ENCODE measurements around the gene KCNH1. TPM values are rescaled to one million over a fixed set of nuclear protein-coding genes. Genes with fewer than 3 reads are reported as not detected.

KCNH1 gene
- polyA plus RNA-seq, 3 donors, result 0.26 to 0.73 (median 0.31) TPM

DNA sequence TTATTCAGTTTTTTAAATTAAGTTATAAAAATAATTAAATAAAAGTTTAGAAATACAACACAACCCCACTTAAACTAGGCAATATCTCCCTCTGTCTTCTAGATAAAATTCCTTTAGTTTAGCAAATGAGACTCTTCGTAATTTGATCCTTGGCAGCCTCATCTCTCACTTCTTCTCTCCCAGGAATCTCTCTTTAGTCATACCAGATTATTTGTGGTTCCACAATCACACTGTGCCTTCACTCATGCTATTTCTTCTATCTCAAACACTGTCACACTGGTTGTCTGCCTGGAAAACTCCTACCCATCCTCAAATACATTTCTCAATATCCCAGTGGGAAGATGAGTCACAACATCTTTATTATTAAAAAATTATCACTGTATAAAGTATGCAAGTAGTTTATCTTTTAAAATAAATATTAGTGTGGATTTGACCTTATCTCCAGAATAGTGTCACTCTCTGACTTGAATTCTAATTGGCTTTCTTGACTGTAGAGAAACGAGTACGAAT is 195.5 kb downstream of the KCNH1 start:
- DNase-seq (ENCODE audit: extremely low read depth in 1 of 11, low read depth in 9 of 11, low spot score in 4 of 11), result no peak

DNA sequence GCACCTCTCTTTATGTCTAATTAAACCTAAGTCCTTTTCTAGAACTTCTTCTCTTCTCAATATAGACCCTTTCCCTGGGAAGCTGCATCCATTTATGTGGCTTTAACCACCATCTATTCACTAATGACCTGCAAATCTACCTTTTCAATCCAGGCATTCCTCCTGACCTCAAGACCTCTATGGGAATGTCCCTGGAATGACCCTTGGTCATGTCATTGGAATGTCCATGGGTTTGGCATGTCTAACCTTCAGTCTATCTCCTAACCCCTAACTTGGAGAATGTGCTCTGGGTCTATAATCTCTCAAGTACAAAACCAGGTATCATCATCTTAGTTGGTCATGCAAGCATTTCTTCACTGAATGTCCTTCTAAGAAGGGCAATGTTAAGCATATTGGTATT is 196.1 kb downstream of the KCNH1 start:
- no peak for DNase-seq (ENCODE audit: extremely low read depth in 1 of 11, low read depth in 9 of 11, low spot score in 4 of 11)

DNA sequence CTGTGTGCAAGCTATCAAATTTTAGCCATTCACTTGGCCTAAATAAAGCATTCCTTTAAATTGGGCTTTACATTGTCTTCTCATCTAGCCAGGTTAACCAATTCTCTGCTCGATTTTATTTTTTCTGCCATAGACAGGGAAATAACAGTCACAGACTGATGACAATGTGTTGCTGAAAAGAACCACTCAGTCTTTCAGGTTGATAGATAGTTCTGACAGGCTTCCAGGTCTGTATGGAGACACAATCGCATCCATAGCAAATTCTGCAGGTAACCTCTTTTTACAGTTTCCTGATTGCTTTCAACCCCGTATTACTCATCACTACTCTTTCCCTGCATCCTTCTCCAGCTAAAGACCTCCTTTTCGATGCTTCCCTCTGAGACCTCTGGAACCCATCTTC is 198.0 kb downstream of the KCNH1 start:
- DNase-seq (ENCODE audit: extremely low read depth in 1 of 11, low read depth in 9 of 11, low spot score in 4 of 11), result no peak

DNA sequence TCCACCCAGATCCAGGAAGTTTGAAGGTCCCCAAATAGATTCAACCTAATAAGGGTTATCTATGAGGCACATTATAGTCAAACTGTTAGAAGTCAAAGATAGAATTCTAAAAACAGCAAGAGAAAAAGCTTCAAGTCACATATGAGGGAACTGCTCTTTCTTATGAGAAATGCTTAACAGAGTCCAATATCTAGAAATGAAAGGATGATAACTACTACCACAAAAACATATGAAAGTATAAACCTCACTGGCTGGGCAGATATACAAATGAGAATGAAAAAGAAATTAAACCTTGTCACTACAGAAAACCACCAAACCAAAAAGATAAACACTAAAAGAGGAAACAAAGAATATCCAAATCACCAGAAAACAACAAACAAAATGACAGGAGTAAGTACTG is 201.8 kb downstream of the KCNH1 start:
- DNase-seq (ENCODE audit: extremely low read depth in 1 of 11, low read depth in 9 of 11, low spot score in 4 of 11), result no peak

DNA sequence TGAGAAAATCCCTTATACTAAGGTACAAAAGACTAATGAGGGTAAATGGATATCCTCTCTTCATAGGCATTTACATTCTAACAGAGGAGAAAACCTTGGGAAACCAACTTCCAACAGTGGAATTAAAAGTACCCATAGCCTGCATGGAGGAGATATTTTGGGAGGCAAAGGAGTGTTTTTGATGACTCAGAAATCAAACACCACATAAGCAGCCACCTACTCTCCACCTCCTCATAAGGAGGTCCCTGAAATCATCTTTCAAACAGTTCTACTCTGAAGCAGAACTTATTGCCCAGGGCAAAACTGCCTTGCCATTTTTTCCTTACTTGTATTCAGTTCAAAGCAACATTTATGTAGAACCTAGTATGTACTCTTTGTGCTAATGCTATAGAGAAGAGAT is 211.3 kb downstream of the KCNH1 start:
- DNase-seq (ENCODE audit: extremely low read depth in 1 of 11, low read depth in 9 of 11, low spot score in 4 of 11), result no peak

DNA sequence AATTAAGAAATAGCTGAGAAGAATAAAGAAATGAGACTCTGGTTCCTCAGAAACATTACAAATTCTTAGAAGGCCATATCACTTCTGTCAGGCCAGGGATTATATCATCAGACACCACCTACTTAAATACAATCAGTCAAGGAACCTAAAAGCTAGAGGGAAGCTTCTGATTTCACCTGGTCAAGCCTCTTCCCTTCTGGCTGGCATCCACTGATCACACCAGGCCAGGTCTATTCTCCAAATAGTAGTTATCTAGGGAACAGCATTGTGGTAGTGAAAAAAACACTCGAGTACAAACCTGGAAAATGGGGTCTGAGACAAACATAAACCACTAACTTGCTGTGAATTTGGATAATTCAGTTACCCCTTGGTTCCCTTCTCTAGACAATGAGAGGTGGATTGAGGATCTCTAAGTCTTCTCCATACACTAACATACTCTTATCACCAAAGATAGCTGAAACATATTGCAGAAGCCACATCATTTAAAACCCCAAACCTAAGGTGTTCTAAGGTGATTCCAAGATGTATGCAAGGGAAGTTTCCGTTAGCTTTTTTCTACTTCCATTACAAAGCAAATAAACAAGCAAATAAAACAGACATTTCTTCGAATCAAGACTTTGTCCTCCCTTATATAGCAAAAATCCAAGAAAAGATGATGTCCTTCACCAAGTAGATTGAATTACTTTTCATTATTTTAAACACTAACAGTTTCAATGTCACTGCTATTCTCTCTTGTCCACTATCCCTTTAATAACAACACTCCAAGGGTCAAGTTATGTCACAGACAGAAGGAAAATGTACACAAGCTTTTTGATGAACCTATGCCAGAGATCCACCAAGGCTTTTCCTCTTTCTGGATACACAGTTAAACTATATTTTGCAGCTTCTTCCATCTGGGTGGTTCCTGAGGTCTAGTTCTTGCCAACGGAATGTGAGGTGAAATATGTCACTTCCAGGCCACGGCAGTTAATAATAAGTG is 212.9 kb downstream of the KCNH1 start:
- DNase-seq (ENCODE audit: extremely low read depth in 1 of 11, low read depth in 9 of 11, low spot score in 4 of 11), result no peak

DNA sequence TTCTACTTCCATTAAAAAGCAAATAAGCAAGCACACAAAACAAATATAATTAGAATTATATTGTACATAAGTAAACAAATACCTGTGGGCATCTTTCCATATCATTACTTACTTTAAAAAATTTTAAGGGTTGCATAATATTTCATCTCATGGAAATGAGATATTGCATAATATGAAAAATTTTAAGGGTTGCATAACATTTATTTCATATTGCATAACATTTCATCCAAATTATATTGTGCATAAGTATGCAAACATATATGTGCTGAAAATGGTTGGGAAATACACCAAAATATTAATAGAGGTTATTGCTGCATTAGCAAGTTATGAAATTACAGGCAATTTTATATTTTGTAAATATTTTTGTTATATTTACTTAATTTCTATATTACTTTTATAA is 213.7 kb downstream of the KCNH1 start:
- DNase-seq (ENCODE audit: extremely low read depth in 1 of 11, low read depth in 9 of 11, low spot score in 4 of 11), result no peak

DNA sequence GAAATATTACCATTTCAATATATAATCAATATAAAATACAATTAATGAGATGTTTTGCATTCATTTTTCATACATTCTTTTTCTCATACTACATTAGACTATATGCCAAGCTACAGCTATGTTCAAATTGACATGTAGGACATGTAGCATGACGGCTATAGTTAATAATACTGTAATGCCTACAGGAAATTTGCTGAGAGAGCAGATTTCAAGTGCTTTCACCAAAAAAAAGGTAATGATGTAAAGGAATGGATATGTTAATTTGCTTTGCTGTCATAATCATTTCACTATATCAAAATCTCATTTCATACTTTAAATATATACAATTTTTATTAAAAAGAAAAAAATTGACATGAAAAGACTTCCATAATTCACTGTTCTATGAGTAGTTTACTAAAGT is 215.1 kb downstream of the KCNH1 start:
- DNase-seq (ENCODE audit: extremely low read depth in 1 of 11, low read depth in 9 of 11, low spot score in 4 of 11), result no peak

DNA sequence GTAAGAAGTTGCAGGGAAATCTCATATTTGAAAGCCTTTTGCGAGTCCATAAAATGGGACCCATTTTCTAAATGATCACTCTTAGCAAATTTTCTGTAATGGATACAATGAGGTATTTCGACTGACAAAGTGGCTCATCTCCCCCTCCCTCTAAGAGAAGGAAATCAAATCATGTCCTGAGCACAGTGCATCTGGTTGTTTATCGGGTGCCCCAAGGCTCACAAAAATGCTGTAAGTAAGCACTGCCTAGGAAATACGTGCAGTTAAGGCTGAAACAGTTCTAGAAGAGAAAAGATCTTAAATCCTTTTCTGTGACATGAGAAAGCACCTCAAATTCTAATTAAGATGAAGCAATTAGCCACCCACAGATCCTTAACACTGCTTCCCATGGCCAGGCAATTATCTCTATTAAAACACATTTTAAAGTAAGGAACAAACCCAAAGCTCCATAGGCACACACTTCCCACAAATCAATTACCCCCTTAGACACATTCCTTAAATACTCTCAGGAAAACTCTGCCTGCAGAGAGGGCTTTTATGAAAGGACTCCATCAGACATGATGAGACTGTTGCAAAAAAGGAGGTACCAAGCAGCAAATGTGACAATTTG is 216.3 kb downstream of the KCNH1 start:
- no peak for DNase-seq (ENCODE audit: extremely low read depth in 1 of 11, low read depth in 9 of 11, low spot score in 4 of 11)

DNA sequence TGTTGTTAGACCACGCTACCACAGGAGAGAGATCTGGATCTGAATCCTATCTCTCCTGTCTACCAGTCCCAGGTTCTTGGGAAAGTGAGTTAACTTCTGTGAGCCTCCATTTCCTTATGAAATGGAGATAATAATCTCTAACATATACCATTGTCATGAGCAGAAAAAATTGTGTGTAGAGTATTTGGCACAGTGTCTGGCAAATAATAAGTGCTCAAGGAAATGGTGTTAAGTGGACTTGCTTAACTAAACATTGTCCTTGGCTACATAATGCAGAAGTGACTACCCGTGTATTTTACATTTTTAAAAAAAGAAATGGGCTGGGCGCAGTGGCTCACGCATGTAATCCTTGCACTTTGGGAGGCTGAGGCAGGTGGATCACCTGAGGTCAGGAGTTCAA is 217.4 kb downstream of the KCNH1 start:
- DNase-seq (ENCODE audit: extremely low read depth in 1 of 11, low read depth in 9 of 11, low spot score in 4 of 11), result no peak

DNA sequence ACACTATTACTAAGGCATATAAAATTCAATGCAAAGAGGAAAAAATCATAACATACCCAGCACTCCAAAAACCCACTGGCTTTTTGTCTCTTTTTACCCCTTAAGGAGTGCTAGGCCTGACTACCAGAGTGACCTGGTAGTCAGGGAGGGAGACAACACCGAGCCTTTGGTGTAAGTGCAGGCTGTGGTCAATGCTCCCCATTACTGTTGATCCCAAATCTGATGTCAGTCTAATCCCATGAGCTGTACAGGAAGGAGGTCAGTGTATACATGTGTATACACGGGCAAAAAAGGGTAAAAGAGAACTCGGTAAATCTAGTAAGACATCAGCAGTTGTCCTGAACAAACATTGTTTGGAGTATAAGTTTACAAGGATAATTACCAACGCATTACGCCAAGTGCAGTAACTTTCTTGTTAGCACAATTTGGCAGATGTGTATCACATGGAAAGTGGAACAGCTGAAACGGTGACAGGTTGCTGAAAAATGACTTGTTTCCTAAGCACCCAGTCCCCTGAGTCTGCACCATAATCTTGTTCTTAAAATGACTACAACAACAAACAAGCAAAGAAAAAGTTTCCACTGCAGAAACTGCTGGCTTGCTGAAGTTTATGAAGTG is 217.9 kb downstream of the KCNH1 start:
- no peak for DNase-seq (ENCODE audit: extremely low read depth in 1 of 11, low read depth in 9 of 11, low spot score in 4 of 11)

DNA sequence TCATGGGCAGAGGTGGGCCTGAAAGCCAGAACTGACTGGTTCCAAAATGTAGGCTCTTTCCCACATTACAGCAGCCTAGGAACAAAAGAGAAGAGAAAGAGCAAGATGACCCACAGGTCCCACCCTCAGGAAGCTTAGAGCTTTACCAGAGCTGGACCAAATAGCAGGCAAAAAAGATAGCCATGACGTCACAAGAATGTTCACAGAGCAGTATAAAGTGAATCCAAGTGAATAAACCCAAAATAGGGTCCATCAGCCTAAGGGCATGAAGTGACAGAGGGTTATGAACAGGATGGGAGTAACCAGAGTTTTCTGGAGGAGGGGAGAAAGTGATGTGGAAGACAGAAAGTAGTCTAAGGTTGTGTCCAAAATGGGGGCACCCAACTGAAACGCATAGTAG is 221.2 kb downstream of the KCNH1 start:
- DNase-seq (ENCODE audit: extremely low read depth in 1 of 11, low read depth in 9 of 11, low spot score in 4 of 11), result no peak

DNA sequence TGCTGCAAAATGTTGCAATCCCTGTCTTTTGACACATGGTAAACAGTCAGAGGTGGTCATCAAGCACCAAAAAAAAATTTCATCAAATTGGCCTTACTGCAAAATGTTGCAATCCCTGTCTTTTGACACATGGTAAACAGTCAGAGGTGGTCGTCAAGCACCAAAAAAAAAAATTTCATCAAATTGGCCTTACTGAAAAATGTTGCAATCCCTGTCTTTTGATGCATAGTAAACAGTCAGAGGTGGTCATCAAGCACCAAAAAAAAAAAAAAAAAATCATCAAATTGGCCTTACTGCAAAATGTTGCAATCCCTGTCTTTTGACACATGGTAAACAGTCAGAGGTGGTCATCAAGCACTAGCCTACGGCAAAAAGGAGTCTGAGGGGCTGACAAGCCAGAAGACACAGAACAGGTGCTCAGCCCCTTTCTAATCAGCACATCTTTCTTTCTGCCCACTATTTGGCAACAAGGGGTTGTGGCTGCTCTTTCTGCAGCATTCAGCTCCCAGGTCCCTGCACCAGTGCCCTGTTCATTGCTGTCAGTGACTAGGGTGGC is 223.8 kb downstream of the KCNH1 start:
- no peak for DNase-seq (ENCODE audit: extremely low read depth in 1 of 11, low read depth in 9 of 11, low spot score in 4 of 11)

DNA sequence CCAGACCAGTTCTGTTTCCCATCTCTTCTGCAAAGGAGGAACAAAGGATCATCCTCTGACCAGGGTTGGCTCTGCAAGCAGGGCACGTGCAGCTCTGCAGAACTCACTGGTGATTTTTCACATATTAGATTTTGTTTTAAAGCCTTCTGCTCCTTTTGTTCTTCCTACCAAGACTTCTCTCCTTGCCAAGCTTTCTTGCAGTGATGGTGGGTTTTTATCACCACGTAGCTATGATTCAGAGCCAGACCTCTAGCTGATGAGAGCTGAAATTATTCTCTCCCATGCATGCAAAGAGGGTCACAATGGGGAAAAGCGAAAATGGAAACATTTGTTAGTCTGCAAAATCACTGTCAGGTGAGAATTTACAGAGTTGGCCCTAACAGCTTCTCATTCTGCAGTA is 225.2 kb downstream of the KCNH1 start:
- no peak for DNase-seq (ENCODE audit: extremely low read depth in 1 of 11, low read depth in 9 of 11, low spot score in 4 of 11)

DNA sequence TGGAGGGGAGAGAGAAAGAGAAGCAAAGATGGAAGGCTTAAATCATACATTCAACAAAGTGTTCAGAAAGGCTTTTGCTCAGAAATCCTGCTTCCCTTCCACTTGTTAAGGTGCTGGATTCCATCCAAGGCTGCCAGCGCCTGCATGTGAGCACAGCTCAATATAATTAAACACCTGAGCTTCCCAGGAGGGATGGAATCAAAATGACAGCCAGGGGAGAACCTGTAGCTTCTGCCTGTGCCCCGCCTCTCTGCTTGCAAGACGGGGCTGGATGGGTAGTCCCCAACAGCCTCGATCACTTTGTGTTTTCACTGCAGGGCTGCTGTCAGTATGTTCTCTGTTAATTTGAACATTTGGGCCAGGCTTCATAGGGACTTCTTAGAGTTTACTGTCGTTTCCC is 225.7 kb downstream of the KCNH1 start:
- DNase-seq (ENCODE audit: extremely low read depth in 1 of 11, low read depth in 9 of 11, low spot score in 4 of 11), result no peak

DNA sequence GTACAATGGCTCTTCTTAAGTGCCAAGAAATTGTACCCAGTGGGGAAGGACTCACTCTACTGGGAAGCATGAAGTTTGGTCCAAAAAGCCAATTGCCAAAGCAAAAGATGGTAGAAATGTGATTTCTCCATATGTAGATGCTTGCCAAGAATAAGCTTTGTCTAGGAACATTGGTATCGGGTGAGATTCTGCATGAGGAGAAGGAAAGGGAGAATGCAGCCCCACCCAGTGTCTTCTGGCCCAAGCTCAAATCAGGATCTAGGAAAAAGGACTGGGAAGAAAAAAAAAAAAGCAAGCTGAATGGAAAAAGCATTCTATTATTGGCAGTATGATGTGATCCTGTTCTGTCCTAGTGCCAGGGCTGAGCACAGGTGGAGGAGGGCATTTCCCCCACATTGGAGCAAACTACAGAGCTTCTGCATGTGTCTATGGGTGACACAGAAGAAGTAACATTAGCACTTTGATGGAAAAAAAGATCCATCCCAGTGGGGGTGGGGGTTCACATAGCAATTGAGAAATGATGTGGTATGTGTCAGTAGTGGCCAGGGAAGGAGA is 226.6 kb downstream of the KCNH1 start:
- DNase-seq (ENCODE audit: extremely low read depth in 1 of 11, low read depth in 9 of 11, low spot score in 4 of 11), result no peak

DNA sequence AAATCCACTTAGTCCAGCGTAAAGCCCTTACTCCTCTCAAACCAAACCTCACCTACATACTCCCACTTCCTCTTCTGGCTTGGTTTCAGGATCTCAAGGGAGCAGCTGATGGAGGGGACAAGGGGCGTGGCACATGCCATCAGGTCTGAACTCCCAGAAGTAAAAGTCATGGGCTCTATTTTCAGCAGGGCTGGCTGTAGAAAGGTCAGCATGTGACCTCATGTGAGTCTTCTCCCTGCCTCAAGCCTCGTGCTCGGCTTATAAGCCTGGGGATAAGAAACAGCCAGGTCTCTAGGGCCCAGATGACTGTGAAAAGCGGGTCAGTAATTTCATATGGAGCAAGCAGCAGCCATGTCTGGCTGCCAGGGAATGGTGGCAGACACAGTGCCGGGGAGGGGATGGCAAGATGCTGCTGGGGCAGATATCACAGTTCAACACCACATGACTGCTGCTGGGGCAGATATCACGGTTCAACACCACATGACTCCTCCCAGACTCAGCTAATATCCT is 227.9 kb downstream of the KCNH1 start:
- no peak for DNase-seq (ENCODE audit: extremely low read depth in 1 of 11, low read depth in 9 of 11, low spot score in 4 of 11)

DNA sequence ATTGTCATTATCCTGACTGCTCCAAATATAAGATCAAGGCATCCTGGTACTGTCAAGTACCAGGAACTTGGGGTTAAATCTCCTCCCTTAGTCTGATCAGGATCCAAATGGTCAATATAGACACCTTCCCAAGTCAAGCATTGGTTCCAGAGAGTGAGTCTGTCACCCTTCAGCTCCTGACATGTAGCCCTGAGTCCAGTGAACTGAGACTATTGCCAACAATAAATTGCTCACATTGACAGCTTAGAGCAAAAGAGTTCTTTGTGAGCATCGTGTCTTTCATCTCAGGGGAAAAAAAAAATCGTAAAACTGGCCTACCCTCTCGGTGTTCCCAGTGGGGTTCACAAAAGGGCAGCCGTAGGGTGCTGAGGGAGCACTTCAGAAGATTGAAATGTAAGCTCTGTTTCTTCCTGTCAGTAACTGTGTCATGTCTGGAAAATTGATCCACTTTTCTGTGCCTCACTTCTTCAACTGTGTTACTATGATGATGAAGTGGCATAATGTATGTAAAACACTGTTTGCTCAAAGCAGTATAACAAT is 228.5 kb downstream of the KCNH1 start:
- no peak for DNase-seq (ENCODE audit: extremely low read depth in 1 of 11, low read depth in 9 of 11, low spot score in 4 of 11)
